Measurements from ENCODE around the gene BTF3. TPM values are rescaled to one million over a fixed set of nuclear protein-coding genes. Genes with fewer than 3 reads are reported as not detected.
A peak's percentile ranks its signal among the peaks of the same experiment; 100 is the strongest.

The BTF3 gene
- total RNA-seq = 1,000 to 10,000 TPM in 1 of 4 donors, 100 to 1,000 TPM in 3; 596 to 1,008 (median 649) TPM

DNA sequence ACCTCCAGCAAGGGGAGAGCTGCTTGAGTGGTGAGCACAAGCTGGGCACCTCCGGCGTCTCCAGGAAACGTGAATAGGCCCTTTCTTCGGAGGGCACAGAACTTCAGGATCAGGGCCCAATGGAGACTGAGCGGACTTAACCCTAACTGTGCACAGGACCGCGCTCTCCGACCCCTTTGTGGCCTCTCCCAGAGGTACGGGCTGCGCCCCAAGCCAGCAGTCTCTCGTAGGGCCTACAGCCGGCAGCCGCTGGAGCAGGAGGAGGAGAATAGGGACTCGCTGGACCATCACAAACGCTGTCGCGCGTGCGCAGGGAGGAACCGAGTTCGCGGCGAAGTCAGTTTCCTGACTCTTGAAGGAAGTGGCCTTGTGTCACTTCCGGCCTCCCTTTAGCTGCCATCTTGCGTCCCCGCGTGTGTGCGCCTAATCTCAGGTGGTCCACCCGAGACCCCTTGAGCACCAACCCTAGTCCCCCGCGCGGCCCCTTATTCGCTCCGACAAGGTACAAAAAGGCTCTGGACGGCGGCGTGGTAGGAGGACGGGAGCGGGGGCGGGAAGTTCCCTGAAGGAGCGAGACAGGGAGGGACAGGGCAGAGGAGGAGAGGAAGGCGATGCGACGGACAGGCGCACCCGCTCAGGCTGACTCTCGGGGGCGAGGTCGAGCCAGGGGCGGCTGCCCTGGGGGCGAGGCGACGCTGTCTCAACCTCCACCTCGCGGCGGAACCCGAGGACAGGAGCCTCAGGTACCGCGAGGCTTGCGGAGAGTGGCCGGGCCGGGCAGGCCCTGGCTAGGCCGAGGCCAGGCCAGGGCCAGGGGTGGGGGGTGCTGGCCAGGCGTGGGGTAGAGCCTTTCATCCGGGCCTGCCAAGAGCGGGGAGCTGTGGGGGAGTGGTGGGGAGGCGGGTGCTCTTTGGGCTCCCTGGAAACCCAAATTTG, at the start of gene BTF3:
Gene BTF3 (plus strand): TSS at position 386 of the 936 bp plus-strand sequence. CDS start 226 bp downstream, at position 612.
- intact Hi-C loops (cut with DNase I; ENCODE audit: low total_unique reads) = no loop called here
- peak; percentile 94 to 99 for DNase-seq (ENCODE audit: low spot score in 2 of 2)
- TF ChIP-seq, protein P1, sequence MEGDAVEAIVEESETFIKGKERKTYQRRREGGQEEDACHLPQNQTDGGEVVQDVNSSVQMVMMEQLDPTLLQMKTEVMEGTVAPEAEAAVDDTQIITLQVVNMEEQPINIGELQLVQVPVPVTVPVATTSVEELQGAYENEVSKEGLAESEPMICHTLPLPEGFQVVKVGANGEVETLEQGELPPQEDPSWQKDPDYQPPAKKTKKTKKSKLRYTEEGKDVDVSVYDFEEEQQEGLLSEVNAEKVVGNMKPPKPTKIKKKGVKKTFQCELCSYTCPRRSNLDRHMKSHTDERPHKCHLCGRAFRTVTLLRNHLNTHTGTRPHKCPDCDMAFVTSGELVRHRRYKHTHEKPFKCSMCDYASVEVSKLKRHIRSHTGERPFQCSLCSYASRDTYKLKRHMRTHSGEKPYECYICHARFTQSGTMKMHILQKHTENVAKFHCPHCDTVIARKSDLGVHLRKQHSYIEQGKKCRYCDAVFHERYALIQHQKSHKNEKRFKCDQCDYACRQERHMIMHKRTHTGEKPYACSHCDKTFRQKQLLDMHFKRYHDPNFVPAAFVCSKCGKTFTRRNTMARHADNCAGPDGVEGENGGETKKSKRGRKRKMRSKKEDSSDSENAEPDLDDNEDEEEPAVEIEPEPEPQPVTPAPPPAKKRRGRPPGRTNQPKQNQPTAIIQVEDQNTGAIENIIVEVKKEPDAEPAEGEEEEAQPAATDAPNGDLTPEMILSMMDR (IDR thresholded peaks at IDR 0.05) = no peak
- TF ChIP-seq POLR2A (IDR thresholded peaks at IDR 0.05) = peak in 1 of 2 donors; percentile 32
- peak within 1 kb of the TSS; percentile 100 for H3K4me3 ChIP-seq (ENCODE audit: low read depth, poor library complexity, severe bottlenecking)
- 0% methylated on average over 56 to 60 of the region's 67 CpGs for WGBS, 2 donors

DNA sequence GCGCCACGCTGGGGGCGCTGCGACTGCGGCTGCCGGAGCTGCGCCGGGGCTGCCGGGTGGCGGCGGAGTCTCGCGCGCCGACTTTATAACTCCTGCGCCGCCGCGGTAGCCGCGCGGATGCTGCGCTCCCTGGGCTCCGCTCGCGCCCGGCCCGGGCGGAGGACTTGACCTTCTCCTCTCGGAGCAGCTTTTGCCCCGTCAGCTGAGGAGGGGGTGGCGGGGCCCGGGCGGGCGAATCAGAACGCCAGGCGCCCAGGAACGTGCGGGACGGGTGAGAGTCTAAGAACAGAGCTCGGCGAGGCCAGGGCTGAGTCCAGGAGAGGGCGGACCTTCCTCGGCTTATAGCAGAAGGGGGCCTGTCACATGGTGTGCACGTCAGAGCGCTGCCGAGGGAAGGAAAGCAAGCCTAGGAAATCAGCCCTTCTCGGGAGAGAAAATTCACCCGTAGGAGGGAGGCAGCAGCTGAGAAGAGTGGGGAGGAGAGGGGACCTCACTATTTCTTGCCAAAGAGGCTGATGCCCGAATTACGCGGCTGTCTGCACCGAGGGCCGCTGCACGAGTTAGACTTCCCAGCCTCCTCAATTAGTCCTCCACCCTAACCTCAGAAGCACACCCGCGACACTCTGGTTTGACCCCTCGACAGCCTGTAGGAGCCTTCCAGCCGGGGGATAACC, 49.6 kb upstream of the BTF3 start, which contains the start of gene FOXD1:
Gene FOXD1 (minus strand): TSS at position 315 of the 674 bp plus-strand sequence. CDS start 415 bp downstream, outside the sequence.
- TF ChIP-seq POLR2A (IDR thresholded peaks at IDR 0.05) = no peak
- TF ChIP-seq, protein P1 (IDR thresholded peaks at IDR 0.05) = no peak
- 1% methylated on average over 34 to 49 of the region's 59 CpGs for WGBS, 2 donors
- H3K4me3 ChIP-seq (ENCODE audit: low read depth, poor library complexity, severe bottlenecking) = peak within 1 kb of the TSS; percentile 25
- peak; percentile 58 to 95 for DNase-seq (ENCODE audit: low spot score in 2 of 2)
- intact Hi-C loops (cut with DNase I; ENCODE audit: low total_unique reads) = no loop called here

DNA sequence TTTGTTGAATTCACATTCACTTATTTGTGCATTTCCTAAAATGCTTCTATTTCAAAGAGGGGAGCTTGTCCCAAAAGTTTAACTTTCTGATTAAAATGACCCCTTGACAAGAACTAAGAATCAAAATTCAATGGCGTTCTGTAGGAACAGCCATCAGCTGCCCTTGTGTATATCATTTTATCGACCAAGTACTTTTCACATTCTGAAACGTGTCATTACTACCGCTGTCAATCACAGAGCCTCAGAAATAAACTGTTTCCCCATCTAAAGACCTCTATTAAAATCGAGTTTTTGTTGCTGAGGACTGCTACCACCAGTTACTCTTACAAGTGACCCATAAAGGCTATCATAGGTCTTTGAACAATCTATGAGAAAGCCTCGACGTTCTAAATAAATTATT, 48.1 kb upstream of the BTF3 start:
- intact Hi-C loops (cut with DNase I; ENCODE audit: low total_unique reads) = loop anchor here (5.0 kb wide), 1 partner anchor 233 kb away; no protein-coding TSS in a partner anchor
- WGBS, 2 donors = 13 to 21% methylated on average over 7 of the region's 7 CpGs
- no peak for DNase-seq (ENCODE audit: low spot score in 2 of 2)
- TF ChIP-seq, protein P1 (IDR thresholded peaks at IDR 0.05) = no peak
- TF ChIP-seq POLR2A (IDR thresholded peaks at IDR 0.05) = no peak
- no peak overlapping the region for H3K4me3 ChIP-seq (ENCODE audit: low read depth, poor library complexity, severe bottlenecking)

DNA sequence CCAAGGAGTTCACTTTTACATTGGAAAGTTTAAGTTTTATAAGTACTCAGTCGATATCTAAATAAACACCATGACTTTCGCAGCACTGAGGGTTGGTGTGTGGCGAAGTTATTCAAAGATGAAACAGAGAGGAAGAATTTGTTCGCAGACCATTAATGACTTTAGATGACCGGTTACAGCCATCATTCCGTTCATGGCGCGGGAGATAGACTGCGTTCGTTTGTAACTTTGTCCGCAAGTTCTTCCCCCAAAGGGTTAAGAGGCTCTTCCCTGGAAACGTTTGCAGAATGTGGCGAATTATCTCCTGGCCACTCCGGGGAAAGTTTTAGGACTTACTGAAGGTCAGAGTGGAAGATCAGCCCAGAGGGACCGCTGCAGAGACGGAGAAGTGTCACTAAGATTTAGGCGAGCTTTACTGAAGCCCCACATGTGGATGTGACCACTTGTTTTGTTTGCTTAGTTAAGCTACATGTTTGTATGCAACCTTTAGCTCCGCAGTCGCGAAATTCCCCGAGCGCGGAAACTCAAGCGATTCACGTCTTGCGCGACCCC, 47.5 kb upstream of the BTF3 start:
- DNase-seq (ENCODE audit: low spot score in 2 of 2) = no peak
- H3K4me3 ChIP-seq (ENCODE audit: low read depth, poor library complexity, severe bottlenecking) = no peak overlapping the region
- intact Hi-C loops (cut with DNase I; ENCODE audit: low total_unique reads) = loop anchor here (5.0 kb wide), 1 partner anchor 233 kb away; no protein-coding TSS in a partner anchor
- TF ChIP-seq, protein P1 (IDR thresholded peaks at IDR 0.05) = no peak
- no peak for TF ChIP-seq POLR2A (IDR thresholded peaks at IDR 0.05)
- WGBS, 2 donors = 10 to 13% methylated on average over 27 of the region's 27 CpGs

DNA sequence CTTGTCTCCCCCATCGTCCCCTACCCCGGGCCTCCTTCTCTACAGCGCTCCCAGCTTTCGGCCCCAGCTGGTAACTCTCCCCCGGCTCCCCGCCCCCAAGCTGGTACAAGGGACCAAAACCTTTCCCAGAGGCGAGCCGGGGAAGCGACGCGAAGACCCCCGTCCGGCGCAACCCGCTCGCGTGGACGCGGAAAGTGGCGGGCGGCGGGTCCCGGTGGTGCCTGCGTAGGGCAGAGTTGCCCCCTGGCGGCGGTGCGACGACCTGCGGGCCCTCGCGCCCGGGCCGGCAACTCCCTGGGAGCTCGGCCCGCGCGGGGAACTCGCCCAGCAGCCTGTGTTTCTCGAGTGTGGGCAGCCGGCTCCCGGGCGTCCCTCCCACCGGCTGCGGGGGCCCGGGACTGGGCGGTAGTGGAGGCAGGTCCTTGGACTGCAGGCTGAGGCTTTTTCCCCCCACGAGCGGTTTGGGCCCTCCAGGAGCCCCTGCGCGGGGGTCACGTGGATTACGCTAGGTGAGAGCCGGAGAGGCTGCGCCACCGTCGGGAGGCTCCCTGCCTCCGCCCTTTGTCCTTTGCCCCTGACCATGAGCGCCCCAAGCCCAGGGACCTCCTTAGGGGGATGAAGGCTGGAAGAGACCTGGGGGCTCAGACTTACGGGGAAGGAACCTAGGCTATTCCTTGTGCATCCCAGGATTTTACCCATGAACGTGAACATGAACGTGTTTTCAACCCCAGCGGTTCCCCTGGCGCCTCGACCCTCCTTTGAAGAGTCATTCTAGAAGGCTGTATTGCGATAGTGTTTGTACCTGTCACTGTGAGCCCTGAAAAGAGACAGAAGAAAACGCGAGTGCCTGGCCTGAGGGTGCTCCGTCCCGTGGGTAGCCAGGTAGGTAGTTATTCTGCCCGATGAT, 46.8 kb upstream of the BTF3 start:
- H3K4me3 ChIP-seq (ENCODE audit: low read depth, poor library complexity, severe bottlenecking) = no peak overlapping the region
- intact Hi-C loops (cut with DNase I; ENCODE audit: low total_unique reads) = loop anchor here (5.0 kb wide), 1 partner anchor 234 kb away; no protein-coding TSS in a partner anchor
- TF ChIP-seq POLR2A (IDR thresholded peaks at IDR 0.05) = no peak
- TF ChIP-seq, protein P1 (IDR thresholded peaks at IDR 0.05) = peak in 1 of 3 donors; percentile 57
- WGBS, 2 donors = 6 to 10% methylated on average over 36 to 42 of the region's 70 CpGs
- peak in 1 of 2 donors; percentile 91 for DNase-seq (ENCODE audit: low spot score in 2 of 2)

Measured in lower leg skin (tissue), 4 donors.